ENCODE results near the gene NOL9. TPM values are rescaled to one million over a fixed set of nuclear protein-coding genes. Genes with fewer than 3 reads are reported as not detected.

NOL9 gene
- total and polyA plus RNA-seq, 2 donors: 8.6 to 11.1 TPM

DNA sequence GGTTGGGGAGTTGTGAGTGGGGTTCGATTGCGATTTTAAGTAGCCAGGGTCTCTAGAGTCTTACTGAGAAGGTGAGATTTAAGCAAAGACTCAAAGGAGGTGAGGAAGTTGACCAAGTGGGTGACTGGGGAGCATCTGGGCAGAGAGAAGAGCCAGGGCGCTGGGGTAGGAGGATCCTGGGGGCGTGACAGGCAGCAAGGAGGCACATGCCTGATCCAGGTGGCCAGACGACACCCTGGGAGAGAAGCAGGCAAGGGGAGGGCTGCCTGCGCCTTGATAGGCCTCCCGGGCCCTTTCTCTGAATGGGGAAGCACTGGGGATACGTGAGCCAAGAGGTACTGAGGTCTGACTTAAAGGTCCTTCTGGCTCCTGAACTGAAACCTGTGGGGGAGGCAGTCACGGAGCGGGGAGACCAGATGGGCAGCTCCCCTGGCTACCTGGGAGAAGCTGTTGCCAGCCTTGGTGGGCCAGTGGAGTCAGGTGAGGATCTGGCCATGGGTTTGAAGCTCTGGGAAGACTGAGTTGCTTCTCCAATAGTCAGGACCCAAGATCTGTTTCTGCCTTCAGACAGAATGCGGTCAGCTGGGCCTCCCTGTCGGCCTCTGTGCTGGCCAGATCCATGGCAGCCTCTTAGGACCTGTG, 30.9 kb upstream of the NOL9 start:
- WGBS: 97% methylated on average over 12 of the region's 12 CpGs
- Histone ChIP-seq H3K27ac (ENCODE audit: low read depth in 1 of 2, low read length in 1 of 2) (no peak overlapping the region), H3K4me3 (ENCODE audit: low read length in 2 of 2) (no peak overlapping the region), H3K4me1 (ENCODE audit: control insufficient read depth in 2 of 2, insufficient read depth in 2 of 2, low read length in 2 of 2) (peaks cover 33 to 36% of the 10 kb centered on the region in 2 donors), H3K9me3 (ENCODE audit: control insufficient read depth in 2 of 2, insufficient read depth in 1 of 2, low read length in 1 of 2) (peaks cover 0 to 4% of the 10 kb centered on the region in 2 donors), H3K27me3 (ENCODE audit: control insufficient read depth in 2 of 2, insufficient read depth in 1 of 2, low read length in 1 of 2) (no peaks in the 10 kb centered on the region), H3K36me3 (ENCODE audit: control insufficient read depth in 2 of 2, insufficient read depth in 2 of 2, low read length in 1 of 2) (peaks cover 29 to 35% of the 10 kb centered on the region in 2 donors)
- DNase-seq (ENCODE audit: low read depth in 6 of 9, low spot score in 9 of 9): no peak

DNA sequence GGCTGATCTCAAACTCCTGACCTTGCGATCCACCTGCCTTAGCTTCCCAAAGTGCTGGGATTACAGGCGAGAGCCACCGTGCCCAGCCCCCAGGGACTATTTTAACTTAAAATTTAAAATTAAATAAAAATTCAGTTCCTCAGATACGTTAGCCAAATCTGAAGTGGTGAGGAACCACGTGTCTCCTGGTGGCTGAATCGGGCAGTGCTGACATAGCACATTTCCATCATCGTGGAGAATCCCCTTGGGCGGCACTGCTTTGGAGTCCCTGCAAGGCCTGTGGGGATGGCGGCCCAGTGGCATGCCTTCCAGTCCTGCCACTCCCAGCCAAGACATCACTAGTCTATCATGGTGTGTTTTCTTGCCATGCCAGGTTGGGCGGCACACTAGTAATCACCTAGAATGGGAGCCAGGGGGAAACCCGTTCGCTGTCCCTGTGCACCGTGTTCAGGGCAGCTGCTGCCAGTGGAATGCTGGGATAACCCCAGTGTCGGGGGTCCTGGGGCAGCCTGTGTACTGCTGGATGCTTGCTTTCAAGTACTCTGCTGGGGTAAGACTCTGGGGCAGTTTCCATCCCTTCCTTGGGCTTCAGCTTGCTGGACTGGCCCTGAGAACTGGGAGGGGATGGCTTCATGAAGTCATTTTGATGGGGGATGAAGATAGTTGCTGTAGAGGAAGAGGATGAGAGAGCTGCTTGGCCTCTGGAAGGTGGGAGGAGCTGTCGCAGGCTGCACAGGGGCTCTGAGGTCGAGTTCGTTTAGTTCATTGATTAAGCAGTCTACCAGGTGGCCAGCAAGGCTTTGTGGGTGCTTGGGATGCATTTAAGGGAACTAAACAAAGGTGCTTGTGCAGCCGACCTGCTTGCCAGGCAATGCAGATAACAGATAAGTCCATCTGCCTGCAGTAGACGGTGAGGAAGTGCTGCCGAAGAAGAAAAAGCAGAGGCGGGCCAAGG, 30.1 kb upstream of the NOL9 start:
- peaks cover 34 to 39% of the 10 kb centered on the region in 2 donors for H3K4me1 ChIP-seq (ENCODE audit: control insufficient read depth in 2 of 2, insufficient read depth in 2 of 2, low read length in 2 of 2)
- H3K27me3 ChIP-seq (ENCODE audit: control insufficient read depth in 2 of 2, insufficient read depth in 1 of 2, low read length in 1 of 2): no peaks in the 10 kb centered on the region
- WGBS: 93% methylated on average over 21 of the region's 21 CpGs
- peaks cover 22 to 27% of the 10 kb centered on the region in 2 donors for H3K36me3 ChIP-seq (ENCODE audit: control insufficient read depth in 2 of 2, insufficient read depth in 2 of 2, low read length in 1 of 2)
- H3K4me3 ChIP-seq (ENCODE audit: low read length in 2 of 2): no peak overlapping the region
- H3K9me3 ChIP-seq (ENCODE audit: control insufficient read depth in 2 of 2, insufficient read depth in 1 of 2, low read length in 1 of 2): peaks cover 0 to 4% of the 10 kb centered on the region in 2 donors
- no peak overlapping the region for H3K27ac ChIP-seq (ENCODE audit: low read depth in 1 of 2, low read length in 1 of 2)
- DNase-seq (ENCODE audit: low read depth in 6 of 9, low spot score in 9 of 9): no peak

DNA sequence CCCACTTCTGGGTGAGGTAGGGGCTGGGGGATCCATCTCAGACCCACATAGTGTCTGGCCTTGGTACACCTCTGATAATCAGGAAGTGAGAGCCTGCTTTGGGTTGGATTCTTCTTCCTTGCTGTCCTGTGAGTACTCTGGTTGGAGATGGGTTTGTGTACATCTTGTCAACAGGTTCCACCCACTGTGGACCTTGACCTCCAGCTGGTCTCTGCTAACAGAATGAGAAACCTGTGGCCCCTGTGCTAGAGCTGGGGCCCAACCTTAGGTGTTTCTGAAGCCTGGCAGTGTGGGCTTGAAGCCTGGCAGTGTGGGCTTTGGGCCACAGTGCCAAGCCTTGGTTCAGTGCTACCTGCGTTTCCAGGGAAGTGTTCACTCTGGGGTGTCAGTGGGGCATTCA, 28.1 kb upstream of the NOL9 start:
- Histone ChIP-seq H3K4me3 (ENCODE audit: low read length in 2 of 2) (no peak overlapping the region), H3K4me1 (ENCODE audit: control insufficient read depth in 2 of 2, insufficient read depth in 2 of 2, low read length in 2 of 2) (peaks cover 24 to 29% of the 10 kb centered on the region in 2 donors), H3K27me3 (ENCODE audit: control insufficient read depth in 2 of 2, insufficient read depth in 1 of 2, low read length in 1 of 2) (no peaks in the 10 kb centered on the region), H3K27ac (ENCODE audit: low read depth in 1 of 2, low read length in 1 of 2) (no peak overlapping the region), H3K9me3 (ENCODE audit: control insufficient read depth in 2 of 2, insufficient read depth in 1 of 2, low read length in 1 of 2) (peaks cover 0 to 4% of the 10 kb centered on the region in 2 donors), H3K36me3 (ENCODE audit: control insufficient read depth in 2 of 2, insufficient read depth in 2 of 2, low read length in 1 of 2) (peaks cover 6 to 11% of the 10 kb centered on the region in 2 donors)
- no peak for DNase-seq (ENCODE audit: low read depth in 6 of 9, low spot score in 9 of 9)
- WGBS: 98% methylated on average over 1 of the region's 1 CpG

DNA sequence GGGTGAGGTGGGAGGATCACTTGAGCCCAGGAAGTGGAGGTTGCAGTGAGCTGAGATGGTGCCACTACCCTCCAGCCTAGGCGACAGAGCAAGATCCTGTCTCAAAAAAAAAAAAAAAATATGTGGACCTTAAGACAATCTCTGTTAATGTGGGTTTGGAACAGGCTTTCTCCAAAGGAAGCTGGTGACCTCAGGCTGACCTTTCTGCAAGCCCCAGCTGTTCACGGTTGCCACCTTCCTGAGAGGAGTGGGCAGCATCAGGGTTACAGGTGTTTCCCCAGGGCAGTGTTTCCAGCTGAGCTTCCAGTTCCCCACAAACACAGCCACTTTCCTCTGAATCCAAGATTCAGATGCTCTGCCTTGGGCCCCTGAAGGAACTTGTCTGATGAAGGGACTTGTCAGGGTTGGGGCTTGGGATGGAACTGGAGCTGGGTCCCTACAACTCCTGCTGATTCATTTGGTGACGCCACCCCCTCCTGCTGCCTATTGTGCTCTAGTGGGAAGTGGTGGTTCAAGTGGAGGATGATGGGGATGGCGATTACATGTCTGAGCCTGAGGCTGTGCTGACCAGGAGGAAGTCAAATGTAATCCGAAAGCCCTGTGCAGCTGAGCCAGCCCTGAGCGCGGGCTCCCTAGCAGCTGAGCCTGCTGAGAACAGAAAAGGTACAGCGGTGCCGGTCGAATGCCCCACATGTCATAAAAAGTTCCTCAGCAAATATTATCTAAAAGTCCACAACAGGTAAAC, 27.4 kb upstream of the NOL9 start:
- H3K4me1 ChIP-seq (ENCODE audit: control insufficient read depth in 2 of 2, insufficient read depth in 2 of 2, low read length in 2 of 2): peaks cover 17 to 25% of the 10 kb centered on the region in 2 donors
- 76% methylated on average over 10 of the region's 10 CpGs for WGBS
- H3K4me3 ChIP-seq (ENCODE audit: low read length in 2 of 2): no peak overlapping the region
- no peak for DNase-seq (ENCODE audit: low read depth in 6 of 9, low spot score in 9 of 9)
- H3K9me3 ChIP-seq (ENCODE audit: control insufficient read depth in 2 of 2, insufficient read depth in 1 of 2, low read length in 1 of 2): peaks cover 0 to 4% of the 10 kb centered on the region in 2 donors
- no peak overlapping the region for H3K27ac ChIP-seq (ENCODE audit: low read depth in 1 of 2, low read length in 1 of 2)
- no peaks in the 10 kb centered on the region for H3K27me3 ChIP-seq (ENCODE audit: control insufficient read depth in 2 of 2, insufficient read depth in 1 of 2, low read length in 1 of 2)
- H3K36me3 ChIP-seq (ENCODE audit: control insufficient read depth in 2 of 2, insufficient read depth in 2 of 2, low read length in 1 of 2): peaks cover 6 to 10% of the 10 kb centered on the region in 2 donors

DNA sequence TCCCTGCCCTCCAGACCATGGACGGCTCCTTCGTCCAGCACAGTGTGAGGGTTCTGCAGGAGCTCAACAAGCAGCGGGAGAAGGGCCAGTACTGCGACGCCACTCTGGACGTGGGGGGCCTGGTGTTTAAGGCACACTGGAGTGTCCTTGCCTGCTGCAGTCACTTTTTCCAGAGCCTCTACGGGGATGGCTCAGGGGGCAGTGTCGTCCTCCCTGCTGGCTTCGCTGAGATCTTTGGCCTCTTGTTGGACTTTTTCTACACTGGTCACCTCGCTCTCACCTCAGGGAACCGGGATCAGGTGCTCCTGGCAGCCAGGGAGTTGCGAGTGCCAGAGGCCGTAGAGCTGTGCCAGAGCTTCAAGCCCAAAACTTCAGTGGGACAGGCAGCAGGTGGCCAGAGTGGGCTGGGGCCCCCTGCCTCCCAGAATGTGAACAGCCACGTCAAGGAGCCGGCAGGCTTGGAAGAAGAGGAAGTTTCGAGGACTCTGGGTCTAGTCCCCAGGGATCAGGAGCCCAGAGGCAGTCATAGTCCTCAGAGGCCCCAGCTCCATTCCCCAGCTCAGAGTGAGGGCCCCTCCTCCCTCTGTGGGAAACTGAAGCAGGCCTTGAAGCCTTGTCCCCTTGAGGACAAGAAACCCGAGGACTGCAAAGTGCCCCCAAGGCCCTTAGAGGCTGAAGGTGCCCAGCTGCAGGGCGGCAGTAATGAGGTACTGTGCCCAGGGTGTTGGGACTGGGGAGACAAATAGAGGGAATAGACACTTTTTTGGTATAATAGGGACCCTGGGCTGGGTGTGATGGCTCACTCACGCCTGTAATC, 26.5 kb upstream of the NOL9 start:
- peak overlapping the region in 1 of 2 donors; percentile 26 for H3K27ac ChIP-seq (ENCODE audit: low read depth in 1 of 2, low read length in 1 of 2)
- peaks cover 17 to 25% of the 10 kb centered on the region in 2 donors for H3K4me1 ChIP-seq (ENCODE audit: control insufficient read depth in 2 of 2, insufficient read depth in 2 of 2, low read length in 2 of 2)
- H3K9me3 ChIP-seq (ENCODE audit: control insufficient read depth in 2 of 2, insufficient read depth in 1 of 2, low read length in 1 of 2): peaks cover 0 to 4% of the 10 kb centered on the region in 2 donors
- peaks cover 3 to 6% of the 10 kb centered on the region in 2 donors for H3K36me3 ChIP-seq (ENCODE audit: control insufficient read depth in 2 of 2, insufficient read depth in 2 of 2, low read length in 1 of 2)
- H3K4me3 ChIP-seq (ENCODE audit: low read length in 2 of 2): peak overlapping the region; percentile 75 to 89
- WGBS: 44% methylated on average over 19 of the region's 19 CpGs
- DNase-seq (ENCODE audit: low read depth in 6 of 9, low spot score in 9 of 9): no peak
- no peaks in the 10 kb centered on the region for H3K27me3 ChIP-seq (ENCODE audit: control insufficient read depth in 2 of 2, insufficient read depth in 1 of 2, low read length in 1 of 2)

DNA sequence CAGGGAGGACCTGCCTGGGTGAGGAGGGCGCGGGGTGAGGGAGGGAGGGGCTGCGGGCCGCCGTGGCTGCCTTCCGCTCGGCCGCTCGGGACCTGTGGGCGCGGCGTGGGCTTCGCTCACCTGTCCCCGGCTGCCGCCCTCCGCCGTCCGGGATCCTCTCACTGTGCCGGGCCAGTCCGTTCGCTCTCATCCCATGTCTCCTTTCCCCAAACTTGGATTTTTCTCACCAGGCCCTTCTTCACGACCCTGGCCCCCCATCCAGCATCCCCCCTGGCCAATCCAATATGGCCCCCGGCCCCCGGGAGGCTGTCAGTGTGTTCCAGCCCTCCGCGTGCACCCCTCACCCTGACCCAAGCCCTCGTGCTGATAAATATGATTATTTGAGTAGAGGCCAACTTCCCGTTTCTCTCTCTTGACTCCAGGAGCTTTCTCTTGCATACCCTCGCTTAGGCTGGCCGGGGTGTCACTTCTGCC, 25.8 kb upstream of the NOL9 start:
- H3K36me3 ChIP-seq (ENCODE audit: control insufficient read depth in 2 of 2, insufficient read depth in 2 of 2, low read length in 1 of 2): peaks cover 1 to 3% of the 10 kb centered on the region in 2 donors
- peaks cover 17 to 25% of the 10 kb centered on the region in 2 donors for H3K4me1 ChIP-seq (ENCODE audit: control insufficient read depth in 2 of 2, insufficient read depth in 2 of 2, low read length in 2 of 2)
- peak overlapping the region; percentile 75 to 89 for H3K4me3 ChIP-seq (ENCODE audit: low read length in 2 of 2)
- no peak for DNase-seq (ENCODE audit: low read depth in 6 of 9, low spot score in 9 of 9)
- 1% methylated on average over 30 of the region's 30 CpGs for whole genome bisulfite sequencing
- H3K9me3 ChIP-seq (ENCODE audit: control insufficient read depth in 2 of 2, insufficient read depth in 1 of 2, low read length in 1 of 2): peaks cover 0 to 4% of the 10 kb centered on the region in 2 donors
- H3K27ac ChIP-seq (ENCODE audit: low read depth in 1 of 2, low read length in 1 of 2): peak overlapping the region; percentile 32 to 88
- no peaks in the 10 kb centered on the region for H3K27me3 ChIP-seq (ENCODE audit: control insufficient read depth in 2 of 2, insufficient read depth in 1 of 2, low read length in 1 of 2)

DNA sequence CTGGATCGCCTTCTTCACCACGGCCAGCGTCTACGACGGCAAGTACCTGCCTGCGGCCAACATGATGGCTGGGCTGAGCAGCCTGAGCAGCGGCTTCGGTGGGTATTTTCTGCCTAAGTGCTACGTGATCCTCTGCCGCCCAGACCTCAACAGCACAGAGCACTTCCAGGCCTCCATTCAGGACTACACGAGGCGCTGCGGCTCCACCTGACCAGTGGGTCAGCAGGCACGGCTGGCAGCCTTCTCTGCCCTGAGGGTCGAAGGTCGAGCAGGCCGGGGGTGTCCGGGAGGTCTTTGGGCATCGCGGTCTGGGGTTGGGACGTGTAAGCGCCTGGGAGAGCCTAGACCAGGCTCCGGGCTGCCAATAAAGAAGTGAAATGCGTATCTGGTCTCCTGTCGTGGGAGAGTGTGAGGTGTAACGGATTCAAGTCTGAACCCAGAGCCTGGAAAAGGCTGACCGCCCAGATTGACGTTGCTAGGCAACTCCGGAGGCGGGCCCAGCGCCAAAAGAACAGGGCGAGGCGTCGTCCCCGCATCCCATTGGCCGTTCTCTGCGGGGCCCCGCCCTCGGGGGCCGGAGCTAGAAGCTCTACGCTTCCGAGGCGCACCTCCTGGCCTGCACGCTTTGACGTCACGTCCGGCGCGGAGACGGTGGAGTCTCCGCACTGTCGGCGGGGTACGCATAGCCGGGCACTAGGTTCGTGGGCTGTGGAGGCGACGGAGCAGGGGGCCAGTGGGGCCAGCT, 25.2 kb upstream of the NOL9 start, which contains the start of gene ZBTB48:
ZBTB48 (plus strand) TSS at position 621 of the 745 bp plus-strand sequence. CDS start 616 bp downstream, outside the sequence.
- peaks cover 0 to 3% of the 10 kb centered on the region in 2 donors for H3K36me3 ChIP-seq (ENCODE audit: control insufficient read depth in 2 of 2, insufficient read depth in 2 of 2, low read length in 1 of 2)
- peak within 1 kb of the TSS; percentile 75 to 89 for H3K4me3 ChIP-seq (ENCODE audit: low read length in 2 of 2)
- peak within 1 kb of the TSS; percentile 61 to 88 for H3K27ac ChIP-seq (ENCODE audit: low read depth in 1 of 2, low read length in 1 of 2)
- 22% methylated on average over 58 of the region's 58 CpGs for WGBS
- H3K9me3 ChIP-seq (ENCODE audit: control insufficient read depth in 2 of 2, insufficient read depth in 1 of 2, low read length in 1 of 2): peaks cover 0 to 4% of the 10 kb centered on the region in 2 donors
- DNase-seq (ENCODE audit: low read depth in 6 of 9, low spot score in 9 of 9): peak; percentile 87 to 98 (median 95)
- H3K27me3 ChIP-seq (ENCODE audit: control insufficient read depth in 2 of 2, insufficient read depth in 1 of 2, low read length in 1 of 2): no peaks in the 10 kb centered on the region
- peaks cover 17 to 25% of the 10 kb centered on the region in 2 donors for H3K4me1 ChIP-seq (ENCODE audit: control insufficient read depth in 2 of 2, insufficient read depth in 2 of 2, low read length in 2 of 2)

Measured in thymus (tissue), 11 donors.